SH-SY5Y (cell line): ENCODE measurements around the gene SPTBN4.

Experiments
- GATA2 ChIP-seq: IDR thresholded peaks from 2 replicates; pipeline ENCODE4 v1.6.1; 2011; ENCODE audit warnings: mild to moderate bottlenecking, low read depth, low read length
- GATA3 ChIP-seq: IDR thresholded peaks from 2 replicates; pipeline ENCODE4 v1.6.1; 2011; ENCODE audit warnings: low read depth, mild to moderate bottlenecking, low read length, moderate library complexity

DNA sequence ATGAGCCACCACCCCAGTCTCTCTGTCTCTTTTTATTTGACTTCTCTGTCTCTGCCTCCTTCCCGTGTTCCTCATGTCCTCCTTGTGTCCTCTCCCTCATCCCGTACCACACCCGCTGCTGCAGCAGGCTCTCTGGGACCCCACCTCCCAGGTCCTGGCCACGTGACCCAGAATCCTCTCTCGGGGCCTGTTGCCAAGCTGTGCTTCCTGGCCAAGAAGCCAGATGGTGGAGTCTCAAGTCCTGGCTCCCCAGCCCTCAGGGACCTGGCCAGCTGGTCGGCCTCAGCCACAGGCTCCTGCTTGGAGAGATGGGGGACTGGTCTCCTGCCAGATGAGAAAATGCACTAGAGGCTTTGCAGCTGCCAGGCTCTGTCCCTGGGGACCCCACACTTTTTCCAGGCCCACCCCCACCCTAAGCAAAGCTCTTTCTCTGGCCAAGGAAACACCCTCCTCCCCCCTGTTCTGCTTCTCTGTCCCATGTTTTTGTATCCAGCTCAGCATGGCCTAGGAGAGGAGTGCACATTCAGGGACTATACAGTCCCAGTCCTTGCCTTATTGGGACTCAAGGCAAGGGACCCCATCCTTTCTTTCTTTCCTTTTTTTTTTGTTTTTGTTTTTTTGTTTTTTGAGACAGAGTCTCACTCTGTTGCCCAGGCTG lies 75.5 kb downstream of the SPTBN4 start:
- TF ChIP-seq GATA2 (no peak), GATA3 (no peak)
